GM19452 (cell line): Measurements from ENCODE around the gene GMEB2.
"Not testable (repeated sequence)": the region's sequence is repeated elsewhere in the genome, so short reads cannot be mapped to it uniquely, and the experiment has no call there.

Experiments
- ATAC-seq: cut with Tn5 transposase; IDR thresholded peaks from one replicate; pipeline ENCODE4 v1.9.1; 2021; ENCODE audit not compliant: unreplicated experiment

Gene GMEB2

DNA sequence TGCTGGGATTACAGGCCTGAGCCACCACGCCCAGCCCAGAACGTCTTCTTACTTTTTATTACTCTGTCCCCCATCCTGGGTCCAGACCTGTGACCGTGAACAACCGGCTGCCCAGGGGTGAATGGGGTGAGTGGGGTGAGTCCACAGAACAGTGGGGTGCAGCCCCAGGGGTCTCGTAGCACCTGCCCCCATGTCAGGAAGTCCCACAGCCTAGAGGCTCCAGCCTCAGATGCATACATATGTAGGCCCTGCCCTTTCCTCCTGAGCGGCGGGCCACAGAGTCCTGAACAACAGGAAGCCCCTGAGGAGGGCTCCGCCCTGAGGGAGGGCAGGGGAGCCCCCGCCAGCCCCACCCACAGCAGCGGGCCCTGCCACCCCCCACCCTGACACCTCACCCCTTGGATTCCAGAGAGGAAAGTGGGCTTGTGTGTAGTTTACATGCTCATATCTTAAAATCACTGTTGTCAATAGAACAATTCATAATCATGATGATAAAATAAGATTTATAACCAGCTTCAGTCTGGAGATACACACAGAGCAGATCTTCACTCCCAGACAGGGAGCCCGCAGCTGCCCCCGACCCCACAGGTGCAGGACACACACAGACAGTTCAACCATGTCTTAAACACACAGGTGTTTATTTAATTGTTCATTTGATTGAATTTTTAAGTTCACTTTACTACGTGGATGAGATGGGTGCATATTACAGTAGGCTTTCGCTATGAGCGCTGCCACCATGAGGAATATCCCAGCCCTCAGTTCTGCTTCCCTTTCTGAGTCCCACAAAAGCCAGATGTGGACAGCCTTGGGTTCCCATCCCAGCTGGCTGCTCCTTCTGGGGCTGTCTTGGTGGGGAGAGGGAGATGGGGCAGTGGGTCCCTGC is 12.4 kb upstream of the GMEB2 start:
- ATAC-seq = no peak

DNA sequence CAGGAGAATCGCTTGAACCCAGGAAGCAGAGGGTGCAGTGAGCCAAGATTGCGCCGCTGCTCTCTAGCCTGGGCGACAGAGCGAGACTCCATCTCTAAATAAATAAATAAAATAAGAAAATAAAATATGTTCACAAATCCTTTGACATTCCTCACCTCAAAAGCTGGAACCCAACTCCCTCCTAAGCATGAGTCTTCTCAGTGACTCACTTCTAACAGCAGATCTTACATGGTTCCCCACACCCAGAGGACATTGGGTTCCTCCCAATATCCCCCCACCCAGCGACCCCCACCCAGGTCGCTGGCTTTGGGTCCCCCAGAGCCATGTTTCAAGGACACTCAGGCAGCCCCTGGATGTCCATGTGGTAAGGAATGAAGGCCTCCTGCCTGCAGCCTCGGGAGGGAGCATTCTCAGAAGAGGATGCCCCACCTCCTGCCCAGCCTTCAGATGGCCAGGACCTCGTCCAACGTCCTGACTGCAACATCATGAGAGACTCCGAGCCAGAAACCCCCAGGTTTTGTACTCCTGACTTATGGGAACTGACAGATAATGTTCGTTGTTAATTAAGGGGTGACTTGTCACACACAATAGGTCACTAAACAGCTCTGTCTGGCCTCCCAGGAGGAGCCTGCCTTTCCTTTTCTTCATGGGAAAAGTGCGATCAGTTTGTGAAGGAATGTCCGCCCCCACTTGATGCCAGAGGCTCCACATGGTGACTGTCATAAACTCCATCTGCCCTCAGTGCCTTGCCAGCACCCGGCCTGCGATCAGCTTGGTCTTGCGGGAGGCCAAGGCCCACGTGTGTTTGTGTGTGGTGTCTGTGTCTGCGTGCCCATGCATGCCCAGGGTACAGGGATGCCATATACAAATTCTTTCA is 10.1 kb upstream of the GMEB2 start:
- ATAC-seq = no peak

GRCh38 chr20:63635431-63636141 is 8.7 kb upstream of the GMEB2 start:
- ATAC-seq = no peak

DNA sequence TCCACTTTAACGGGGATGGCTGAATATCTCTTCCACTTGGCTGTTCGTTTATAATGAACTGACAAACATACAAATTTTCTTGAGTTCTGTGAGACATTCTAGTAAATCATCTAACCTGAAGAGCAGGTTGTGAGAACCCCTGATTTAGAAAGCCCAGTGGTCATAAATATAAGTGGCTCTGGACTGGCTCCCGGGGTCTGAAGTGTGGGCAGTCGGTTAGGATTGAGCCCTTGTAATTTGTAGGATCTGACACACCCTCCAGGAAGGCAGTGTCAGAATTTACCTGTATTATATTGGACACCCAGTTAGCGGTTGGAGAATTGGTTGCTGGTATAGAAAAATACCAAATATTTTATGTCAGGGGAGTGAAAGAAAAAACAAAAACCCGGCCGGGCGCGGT is 6.8 kb upstream of the GMEB2 start:
- ATAC-seq = no peak

- not testable (repeated sequence) for ATAC-seq
These were observed 4.5 kb upstream of the GMEB2 start for GRCh38 chr20:63631426-63631825.

DNA sequence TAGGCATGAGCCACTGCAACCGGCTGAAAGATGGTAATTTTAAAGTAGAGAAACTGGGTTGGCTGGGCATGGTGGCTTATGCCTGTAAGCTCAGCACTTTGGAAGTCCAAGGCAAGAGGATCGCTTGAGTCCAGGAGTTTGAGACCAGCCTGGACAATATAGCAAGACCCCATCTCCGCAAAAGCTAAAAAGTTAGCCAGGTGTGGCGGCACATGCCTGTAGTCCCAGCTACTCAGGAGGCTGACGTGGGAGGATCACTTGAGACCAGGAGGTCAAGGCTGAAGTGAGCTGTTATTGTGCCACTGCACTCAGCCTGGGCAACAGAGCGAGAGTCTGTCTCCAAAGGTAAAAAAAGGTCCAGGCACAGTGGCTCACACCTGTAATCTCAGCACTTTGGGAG is 4.1 kb upstream of the GMEB2 start:
- not testable (repeated sequence) for ATAC-seq

DNA sequence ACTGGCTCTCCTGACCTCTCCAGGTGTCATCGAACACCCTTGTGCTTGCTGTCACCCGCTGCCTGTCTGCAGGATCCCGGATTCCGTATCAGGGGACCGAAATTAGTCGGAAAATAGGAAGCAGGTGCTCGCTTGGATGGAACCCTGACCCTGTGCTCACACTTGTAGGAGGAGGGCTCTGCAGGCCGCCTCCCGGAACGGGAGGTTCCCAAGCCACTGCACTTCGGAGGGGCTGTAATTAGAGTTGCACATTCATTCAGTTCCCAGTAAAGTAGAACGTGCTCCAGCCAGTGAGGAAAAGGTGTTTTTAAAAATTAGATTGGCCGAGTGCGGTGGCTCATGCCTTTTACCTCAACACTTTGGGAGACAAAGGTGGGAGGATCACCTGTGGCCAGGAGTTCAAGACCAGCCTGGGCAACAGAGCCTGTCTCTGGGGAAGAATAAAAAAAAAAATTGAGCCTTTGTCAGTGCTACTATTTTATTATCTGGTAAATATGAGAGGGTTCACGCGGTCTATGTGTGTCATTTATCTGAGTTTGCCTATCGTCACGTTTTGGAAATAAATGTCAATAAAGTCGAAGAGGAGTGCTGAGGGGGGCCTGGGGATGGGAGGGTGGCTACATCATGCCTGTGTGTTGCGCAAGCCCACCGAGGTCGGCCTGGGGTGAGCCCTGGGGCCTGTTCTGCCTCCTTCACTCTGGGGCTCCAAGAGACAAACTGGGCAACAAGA is 1.5 kb upstream of the GMEB2 start:
- ATAC-seq = no peak

DNA sequence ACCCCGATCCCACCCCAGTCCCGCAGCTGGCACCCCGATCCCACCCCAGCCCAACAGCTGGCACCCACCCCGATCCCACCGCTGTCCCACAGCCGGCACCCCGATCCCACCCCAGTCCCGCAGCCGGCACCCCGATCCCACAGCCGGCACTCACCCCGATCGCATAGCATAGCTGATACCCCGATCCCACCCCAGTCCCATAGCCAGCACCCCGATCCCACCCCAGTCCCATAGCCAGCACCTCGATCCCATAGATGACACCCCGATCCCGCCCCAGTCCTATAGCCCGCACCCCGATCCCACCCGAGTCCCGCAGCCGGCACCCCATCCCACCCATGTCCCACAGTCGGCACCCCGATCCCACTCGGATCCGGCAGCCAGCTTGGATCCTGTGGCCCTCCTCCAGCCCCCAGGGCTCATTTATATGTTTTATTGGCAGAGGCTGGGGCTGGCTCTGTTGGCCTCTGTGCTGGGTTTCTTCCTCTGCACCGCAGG is 897 bp upstream of the GMEB2 start:
- ATAC-seq = no peak

DNA sequence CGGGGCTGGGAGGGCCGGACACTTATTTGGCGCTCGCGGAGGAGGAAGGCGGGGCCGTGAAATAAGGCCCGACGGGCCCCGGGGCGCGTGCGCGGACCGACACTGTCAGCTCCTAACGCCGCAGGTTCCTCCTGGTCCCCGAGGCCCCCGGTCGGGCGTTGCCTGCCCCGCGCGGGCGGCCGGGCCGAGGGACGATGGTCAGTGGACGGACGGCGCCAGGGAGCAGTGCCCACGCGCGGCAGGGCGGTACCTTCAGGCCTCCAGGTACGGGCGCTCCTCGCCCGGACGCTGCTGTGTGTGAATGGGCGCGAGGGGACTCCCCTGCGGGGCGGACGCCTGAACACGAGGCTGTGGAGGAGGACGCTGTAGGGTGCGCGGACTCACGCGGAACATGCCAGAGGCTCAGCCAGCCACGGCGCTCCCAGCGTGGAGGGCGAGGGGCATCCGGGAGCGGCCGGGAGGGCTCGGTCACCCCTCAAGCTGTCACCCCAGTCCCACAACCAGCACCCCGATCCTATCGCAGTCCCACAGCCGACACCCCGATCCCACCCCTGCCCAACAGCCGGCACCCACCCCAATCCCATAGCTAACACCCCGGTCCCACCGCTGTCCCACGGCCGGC is 339 bp upstream of the GMEB2 start:
- peak; percentile 73 for ATAC-seq

GRCh38 chr20:63625771-63626423 is 1.0 kb downstream of the GMEB2 start:
- ATAC-seq = no peak

DNA sequence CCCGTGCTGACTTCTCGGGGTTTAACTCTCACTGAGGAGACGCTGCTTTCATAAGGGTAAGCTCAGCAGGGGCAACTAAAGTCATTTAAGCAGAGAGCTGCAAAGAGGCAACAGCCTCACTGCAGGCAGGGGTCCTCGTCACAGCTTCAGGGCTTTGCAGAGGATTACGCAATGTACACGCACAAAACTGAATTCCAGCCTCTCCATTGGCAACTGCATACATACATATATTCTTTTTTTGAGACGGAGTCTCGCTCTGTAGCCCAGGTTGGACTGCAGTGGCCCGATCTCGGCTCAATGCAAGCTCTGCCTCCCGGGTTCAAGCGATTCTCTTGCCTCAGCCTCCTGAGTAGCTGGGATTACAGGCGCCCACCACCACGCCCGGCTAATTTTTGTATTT is 2.4 kb downstream of the GMEB2 start:
- ATAC-seq = no peak

DNA sequence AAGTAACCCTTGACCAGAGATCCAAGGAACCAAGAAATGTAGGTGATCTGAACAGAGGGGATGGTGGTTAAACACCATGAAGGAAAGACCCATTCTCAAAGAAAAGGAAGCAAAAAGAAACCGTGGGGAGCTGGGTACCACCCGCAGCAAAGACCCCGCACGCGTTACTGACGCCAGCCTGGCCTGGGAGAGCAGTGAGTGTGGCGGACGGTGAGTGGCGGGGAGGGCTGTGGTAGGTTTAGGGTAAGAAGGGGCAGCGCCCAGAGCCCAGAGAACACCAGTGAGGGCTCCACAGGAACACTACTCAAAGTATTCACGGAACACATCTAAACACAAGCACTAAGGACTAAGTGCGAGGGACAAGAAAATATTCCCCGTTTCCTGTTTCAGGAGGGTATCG is 4.2 kb downstream of the GMEB2 start:
- no peak for ATAC-seq

- ATAC-seq = no peak
These were observed 4.8 kb downstream of the GMEB2 start for GRCh38 chr20:63622096-63622495.

GRCh38 chr20:63620991-63621390 is 5.9 kb downstream of the GMEB2 start:
- no peak for ATAC-seq

- no peak for ATAC-seq
These were observed 7.4 kb downstream of the GMEB2 start for GRCh38 chr20:63619505-63619904.

GRCh38 chr20:63619086-63619485 is 7.8 kb downstream of the GMEB2 start:
- no peak for ATAC-seq

DNA sequence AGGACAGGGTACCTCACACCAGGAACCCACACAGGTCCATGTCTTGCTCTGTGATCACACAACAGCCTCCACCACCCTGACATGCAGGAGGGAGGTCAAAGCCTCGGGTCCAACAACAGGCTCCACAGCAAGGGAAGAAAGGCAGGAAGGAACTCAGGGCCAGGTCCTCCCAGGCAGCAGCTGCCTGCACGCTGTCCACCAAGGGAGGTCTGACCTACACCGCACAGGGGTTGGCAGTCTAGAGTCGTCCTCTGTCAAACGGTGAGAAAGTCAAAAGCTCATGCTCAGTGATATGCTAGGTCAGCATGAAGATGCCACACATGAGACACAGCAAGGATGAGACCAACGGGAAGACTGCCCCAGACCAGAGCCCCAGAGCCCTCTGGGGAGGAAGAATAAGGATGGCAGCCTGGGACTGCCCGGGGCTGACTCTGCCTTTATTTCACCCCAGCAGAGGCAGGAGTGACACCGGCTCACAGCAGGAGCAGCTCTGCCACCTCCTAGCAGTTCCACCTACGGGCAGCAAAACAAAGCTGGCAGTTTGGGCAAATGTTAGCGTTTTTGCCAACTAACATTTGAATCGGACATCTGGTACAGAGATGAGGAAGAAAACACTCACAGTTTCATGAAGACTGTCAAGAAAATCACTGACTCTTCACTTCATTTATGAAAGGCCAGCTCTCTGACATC is 8.5 kb downstream of the GMEB2 start:
- ATAC-seq = no peak

DNA sequence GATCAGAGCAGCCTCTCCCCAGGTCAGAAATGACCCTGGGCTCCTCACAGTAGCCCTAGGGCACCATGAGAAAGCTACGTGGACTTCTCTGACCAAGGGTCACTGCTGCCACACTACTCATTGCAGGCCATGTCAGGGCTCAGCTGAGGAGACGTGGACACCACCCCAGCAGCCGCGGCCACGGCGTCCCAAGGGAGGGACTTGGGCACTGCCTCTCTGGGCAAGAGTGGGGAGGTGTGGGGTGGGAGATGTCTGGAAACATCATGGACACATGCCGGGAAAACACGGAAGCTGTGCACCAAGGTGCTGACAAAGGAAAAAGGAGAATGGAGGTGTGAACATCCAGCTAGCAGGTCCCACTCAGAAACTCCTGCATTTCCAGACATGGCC is 9.0 kb downstream of the GMEB2 start:
- ATAC-seq = no peak
